Measurements from ENCODE around the gene ZNF431.
"Not testable (repeated sequence)": the region's sequence is repeated elsewhere in the genome, so short reads cannot be mapped to it uniquely, and the experiment has no call there.

The ZNF431 gene

DNA sequence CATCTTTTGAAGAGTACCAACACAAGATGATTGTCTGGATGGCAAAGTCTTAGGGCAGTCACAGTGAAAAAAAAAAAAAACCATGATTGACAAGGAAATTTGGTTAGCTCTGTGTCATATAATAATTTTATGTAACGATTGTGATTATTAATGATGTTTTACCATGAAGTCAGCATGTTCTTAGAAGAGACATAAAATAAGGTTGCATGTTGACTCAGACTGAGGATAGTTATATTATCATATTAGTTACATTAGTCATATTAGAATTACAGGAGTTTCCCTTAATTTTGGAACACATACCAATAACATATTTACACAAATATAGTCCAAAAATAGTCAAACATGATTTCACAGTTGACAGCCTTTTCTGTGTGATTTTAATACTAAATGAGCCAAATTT, 5.7 kb downstream of the ZNF431 start:
- DNase-seq = no peak

DNA sequence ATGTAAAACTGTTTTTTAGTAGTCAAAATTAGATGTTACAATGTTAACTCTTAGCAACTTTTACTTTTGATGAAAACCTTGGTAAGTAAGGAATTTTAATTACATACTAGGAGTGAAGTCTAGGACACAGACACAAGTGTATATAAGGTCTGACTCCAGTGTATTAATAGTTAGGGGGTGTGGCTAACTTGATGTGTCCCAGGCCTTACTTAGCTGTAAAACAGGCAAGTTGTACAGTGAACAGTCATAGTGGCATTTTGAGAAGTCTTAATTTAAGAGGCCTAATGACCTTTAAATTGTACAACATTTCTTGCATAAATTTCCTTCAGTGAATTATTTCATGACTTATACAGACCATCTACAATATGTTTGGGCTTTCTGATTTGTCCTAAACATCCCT, 6.8 kb downstream of the ZNF431 start:
- DNase-seq = no peak

DNA sequence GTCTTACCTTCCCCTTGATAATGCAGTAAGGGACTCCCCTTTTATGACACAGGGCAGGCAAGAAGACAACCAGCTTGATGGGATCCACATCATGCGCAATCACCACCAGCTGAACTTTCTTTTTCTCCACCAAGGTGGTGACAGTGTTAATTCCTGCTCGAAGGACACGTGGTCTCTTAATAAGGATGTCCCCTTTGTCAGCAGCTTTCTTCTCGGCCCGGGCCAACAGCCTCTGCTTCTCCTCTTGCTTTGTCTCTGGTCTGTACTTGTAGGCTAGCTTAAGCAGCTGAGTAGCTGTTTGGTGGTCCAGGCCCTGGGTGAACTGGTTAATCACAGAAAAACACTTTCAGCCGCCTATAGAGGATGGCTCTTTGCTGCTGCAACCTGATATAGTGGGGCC, 8.0 kb downstream of the ZNF431 start:
- no peak for DNase-seq

DNA sequence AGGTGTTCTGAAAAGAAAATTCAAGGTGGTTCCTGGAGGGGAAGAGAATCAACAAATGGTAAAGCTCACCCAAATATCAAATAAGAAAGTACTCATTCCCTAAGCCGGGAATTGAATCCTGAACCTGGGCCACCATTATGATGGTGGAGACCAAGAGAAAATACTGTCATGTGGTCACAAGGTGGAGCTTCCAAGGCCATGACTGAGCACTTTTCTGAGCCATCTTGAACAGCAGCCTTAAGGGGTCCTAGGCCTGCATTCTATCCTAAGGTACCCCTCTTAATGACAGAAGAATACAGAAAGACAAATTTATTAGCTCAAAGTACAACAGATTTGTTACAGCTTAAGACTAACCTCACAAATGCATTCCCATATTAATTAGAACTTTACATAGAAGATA, 9.6 kb downstream of the ZNF431 start:
- DNase-seq = no peak

DNA sequence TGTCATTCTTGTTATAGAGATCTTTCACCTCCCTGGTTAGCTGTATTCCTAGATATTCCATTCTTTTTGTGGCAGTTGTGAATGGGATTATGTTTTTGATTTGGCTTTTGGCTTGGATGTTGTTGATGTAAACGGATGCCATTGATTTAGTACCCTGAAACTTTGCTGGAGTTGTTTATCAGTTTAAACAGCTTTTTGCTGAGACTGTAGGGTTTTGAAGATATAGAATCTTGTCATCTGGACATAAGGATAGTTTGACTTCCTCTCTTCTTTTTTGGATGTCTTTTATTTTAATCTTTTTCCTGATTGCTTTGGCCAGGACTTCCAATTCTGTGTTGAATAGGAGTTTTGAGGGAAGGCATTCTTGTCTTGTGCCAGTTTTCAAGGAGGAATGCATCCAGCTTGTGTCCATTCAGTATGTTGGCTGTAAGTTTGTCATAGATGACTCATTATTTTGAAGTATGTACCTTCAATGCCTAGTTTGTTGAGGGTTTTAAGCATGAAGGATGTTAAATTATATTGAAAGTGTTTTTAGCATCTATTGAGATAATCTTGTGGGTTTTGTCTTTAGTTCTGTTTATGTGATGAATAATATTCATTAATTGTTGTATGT, 16.8 kb downstream of the ZNF431 start:
- DNase-seq = no peak

DNA sequence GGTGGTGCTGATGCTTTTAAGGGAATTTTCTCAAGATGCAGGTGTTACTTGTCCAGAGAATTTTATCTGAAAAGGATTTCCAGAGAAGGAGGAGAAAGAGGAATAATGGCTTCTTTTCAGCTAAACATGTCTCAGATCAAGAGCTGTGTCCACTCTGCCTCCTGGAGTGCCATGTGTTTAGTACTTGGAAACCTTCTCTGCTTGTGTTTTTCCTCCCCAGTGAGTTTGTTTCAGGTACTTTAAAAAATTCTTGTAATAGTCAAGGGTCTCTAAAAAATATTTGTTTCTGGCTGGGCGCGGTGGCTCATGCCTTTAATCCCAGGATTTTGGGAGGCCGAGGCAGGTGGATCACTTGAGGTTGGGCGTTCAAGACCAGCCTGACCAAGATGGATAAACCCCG, 22.7 kb downstream of the ZNF431 start:
- no peak for DNase-seq

DNA sequence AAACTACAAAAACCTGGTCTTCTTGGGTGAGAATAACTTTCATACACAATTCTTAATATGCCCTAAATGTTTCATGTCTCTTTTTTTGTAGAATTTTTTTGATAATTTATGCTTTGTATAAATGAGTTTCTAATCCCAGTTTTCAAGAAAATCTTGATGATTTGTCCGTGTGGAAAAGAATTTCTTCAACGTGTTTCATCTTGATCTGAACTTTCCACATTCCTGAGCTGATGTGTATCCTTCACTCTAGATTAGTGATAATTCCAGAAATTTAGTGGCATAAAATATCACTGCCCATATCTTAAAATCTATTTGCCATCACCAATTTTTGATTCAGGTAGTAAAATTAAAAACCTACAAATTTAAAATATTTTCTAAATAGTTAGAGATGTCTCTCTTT, 24.6 kb downstream of the ZNF431 start:
- no peak for DNase-seq

DNA sequence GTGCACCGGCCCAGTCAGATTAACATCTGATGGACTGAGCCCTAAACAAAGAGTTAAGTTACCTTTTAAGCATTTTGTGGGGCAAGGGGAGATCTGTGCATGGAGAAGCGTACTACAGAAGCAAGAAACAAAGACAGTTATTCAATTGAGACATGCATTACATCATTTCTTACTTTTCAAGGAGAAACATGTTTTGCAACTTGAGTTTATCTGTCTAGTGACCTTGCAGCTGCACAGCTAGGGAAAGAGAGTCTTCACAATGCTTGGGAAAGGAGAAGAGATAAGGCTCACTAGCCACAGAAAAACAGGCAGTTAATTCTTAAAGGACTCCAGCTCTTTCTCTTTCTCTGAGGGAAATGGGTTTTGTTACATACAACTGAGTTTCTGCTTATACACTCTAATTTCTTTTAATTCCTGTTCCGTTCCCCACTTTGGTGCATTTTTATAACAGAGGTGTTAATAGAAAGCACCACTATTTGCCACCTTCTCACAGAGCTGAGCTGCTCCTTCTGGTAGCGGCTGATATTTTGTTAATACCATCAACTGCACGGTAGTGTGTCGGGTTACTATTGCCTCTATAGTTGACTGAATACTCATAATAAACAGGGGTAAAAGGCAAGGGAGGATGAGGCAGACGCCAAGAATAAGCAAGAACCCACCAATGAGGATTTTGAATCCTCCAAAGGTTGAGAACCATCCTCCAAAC, 55.9 kb downstream of the ZNF431 start:
- DNase-seq = no peak

DNA sequence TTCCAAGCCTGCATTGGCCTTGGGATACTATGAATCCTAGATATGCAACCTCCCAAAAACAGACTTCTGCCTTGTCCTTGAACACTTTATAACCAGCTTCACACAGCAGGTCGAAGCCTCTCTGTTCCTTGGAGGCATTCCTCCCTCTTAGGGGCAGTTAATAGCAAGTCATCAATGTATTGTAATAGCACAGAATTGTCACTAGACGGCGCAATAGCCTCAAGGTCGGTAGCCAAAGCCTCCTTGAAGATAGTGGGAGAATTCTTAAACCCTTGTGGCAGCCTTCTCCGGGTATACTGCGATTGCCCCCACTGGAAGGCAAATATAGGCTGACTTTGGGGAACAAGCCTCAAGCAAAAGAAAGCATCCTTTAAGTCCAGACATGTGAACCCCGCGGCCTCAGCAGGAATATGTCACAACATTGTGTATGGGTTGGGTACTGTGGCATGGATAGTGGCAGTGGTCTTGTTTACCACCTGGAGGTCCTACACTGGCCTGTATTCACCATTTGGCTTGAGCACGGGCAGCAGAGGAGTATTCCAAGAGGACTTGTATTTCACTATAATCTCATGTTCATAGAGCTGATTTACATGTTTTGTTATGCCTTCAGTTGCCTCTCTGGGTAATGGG, 61.1 kb downstream of the ZNF431 start:
- DNase-seq = peak; percentile 30

DNA sequence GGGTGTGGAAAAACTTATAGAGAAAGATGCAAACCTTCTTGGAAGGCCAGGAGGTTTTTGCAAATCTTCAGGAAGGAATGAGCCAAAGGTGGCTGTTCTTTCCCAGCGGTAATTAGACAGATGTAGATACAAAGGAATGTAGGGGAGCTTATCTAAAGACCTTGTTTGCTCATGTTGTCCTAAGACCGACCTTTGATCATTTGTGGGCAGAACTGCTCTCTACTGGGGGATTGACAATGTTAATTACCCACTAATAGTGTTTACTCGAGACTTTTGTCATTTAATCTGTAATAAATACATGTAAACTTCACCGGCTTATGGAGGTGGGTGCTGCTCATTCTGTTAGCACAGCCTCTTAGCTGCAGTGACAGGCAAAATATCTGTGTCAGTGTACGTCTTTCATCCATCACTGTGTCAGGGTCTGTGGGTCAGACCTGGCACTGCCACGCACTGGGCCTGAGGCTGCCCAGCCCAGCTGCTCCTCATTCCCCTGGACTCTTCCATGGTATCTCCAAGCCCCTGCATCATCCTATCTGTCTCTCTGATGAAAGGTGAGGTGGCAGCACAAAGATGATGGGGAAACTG, 68.3 kb downstream of the ZNF431 start:
- DNase-seq = no peak

DNA sequence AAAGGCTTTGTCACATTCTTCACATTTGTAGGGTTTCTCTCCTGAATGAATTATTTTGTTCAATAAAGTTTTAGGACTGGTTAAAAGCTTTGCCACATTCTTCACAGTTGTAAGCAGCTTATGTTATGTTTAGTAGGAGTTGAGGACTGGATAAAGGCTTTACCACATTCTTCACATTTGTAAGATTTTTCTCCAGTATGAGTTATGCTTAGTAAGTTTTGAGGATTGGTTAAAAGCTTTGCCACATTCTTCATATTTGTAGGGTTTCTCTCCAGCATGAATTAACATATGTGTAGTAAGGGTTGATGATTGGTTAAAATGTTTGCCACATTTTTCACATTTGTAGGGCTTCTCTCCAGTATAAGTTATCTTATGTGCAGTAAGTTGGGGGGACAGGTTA, 79.9 kb downstream of the ZNF431 start:
- no peak for DNase-seq

DNA sequence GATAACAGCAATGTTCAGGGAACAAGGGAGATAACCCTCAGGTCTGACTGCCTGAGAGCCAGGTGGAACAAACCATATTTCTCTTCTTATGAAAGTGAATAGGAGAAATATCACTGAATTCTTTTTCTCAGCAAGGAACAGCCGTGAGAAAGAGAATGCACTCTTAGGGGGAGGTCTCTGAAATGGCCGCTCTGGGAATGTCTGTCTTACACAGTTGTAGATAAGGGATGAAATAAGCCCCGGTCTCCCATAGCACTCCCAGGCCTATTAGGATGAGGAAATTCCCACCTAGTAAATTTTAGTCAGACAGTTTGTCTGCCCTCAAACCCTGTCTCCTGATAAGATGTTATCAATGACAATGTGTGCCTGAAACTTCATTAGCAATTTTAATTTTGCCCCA, 88.1 kb downstream of the ZNF431 start:
- DNase-seq = not testable (repeated sequence)

DNA sequence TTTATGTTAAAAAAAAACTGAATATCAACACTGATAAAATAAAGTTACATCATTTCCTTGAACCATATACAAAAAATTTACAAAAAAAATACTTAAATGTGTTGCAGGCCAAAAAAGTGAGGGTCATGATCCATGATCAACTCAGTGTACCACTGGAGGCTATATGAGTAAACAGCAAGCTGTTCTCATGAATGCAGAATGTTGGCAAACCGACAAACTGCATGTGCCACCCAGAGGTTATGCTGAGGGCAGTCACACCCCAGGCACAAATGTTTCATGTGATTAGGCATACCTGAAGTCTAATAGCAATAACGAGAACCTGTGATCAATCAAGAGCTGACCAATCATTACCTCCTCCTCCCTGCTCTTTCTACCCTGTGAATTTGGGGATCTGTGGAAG, 91.9 kb downstream of the ZNF431 start:
- DNase-seq = no peak

DNA sequence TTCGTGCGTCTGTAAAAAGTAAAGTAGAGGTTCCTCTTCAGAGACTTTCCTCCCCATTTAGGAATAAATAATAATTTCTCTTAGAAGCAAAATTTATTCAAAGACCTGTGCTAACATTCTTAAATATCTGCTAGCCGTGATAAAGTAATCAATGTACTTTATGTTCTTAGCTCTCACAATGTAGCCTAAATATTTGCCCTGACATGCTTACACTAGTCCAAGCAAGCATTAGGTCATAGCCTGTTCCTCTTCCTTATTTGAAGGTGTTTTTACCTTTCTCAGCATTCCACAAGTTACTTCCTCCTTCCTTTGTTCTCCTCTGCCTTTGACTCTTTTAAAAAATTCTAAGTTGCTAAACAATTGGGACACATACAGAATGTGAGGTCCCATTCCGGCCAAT, 94.9 kb downstream of the ZNF431 start:
- not testable (repeated sequence) for DNase-seq

DNA sequence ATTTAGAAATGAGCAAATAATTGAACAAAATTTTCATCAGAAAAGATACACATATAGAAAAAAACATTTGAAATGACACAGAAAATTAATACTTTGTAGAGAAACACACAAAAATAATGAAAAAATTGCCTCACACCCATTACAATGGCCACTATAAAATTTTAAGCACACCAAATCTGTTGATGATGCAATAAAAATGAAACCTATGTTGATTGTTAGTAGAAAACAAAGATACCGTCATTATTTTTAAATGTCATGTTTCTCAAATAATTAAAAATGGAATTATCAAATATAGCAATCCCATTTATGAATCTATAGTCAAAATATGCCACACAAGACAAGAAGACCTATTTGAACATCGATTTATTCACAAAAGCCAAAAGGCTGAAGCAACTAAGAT, 96.8 kb downstream of the ZNF431 start:
- DNase-seq = no peak
